Vagina (tissue), 2 donors: Measurements from ENCODE around the gene PDZD7.

ENCODE experiments used
- POLR2A ChIP-seq, 2 donors: fragments of 450-650 bp; IDR thresholded peaks; one replicate each; pipeline ENCODE4 v1.6.1; 2017; ENCODE audit warnings: antibody characterized with exemption in 2 of 2, mild to moderate bottlenecking in 2 of 2, moderate library complexity in 2 of 2
- POLR2AphosphoS5 ChIP-seq, 2 donors: sonication (generic); formaldehyde crosslinking; IDR thresholded peaks; one replicate each; pipeline ENCODE4 v1.9.0; 2017; ENCODE audit warnings: antibody characterized with exemption in 2 of 2, mild to moderate bottlenecking in 2 of 2, low read depth in 1 of 2; ENCODE audit not compliant: insufficient read depth in 1 of 2
- TF ChIP-seq, protein P1 (sequence below), 3 experiments: fragments of 450-650 bp in 2 of 3; fragments of 200-600 bp in 1 of 3; sonication (generic) in 1 of 3; IDR thresholded peaks; one replicate each; pipeline ENCODE4 v1.5.1; 2017 to 2019; ENCODE audit warnings: antibody characterized with exemption in 3 of 3, mild to moderate bottlenecking in 2 of 3, moderate library complexity in 2 of 3

DNA sequence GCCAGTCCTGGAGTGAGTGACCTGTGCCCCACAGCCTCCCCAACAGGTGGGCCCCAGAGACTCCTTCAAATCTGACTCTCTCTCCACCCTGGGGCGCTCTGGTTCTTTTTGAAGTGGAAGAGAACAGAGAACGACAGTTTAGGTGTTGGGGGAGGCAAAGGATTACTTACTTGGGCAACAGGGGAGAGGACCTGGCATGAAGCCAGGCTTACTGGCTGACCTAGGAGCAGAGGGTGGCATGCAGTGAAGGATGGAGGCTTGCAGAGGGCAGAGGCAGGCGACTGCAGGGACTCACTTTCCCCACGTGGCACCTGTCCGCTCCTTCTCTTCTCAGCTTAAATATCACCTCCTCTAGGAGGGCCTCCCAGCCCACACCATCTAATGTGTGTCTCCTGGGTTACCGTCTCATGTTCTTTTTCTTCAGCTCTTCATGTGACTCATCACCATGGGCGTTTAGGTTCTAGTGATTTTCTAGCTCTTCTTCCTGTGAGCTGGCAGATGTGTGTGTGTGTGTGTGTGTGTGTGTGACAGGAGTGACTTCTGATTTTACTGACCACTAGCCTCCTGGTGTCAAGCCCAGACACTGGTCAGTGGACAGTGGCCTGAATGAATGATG is 15.9 kb downstream of the PDZD7 start:
- TF ChIP-seq, protein P1, sequence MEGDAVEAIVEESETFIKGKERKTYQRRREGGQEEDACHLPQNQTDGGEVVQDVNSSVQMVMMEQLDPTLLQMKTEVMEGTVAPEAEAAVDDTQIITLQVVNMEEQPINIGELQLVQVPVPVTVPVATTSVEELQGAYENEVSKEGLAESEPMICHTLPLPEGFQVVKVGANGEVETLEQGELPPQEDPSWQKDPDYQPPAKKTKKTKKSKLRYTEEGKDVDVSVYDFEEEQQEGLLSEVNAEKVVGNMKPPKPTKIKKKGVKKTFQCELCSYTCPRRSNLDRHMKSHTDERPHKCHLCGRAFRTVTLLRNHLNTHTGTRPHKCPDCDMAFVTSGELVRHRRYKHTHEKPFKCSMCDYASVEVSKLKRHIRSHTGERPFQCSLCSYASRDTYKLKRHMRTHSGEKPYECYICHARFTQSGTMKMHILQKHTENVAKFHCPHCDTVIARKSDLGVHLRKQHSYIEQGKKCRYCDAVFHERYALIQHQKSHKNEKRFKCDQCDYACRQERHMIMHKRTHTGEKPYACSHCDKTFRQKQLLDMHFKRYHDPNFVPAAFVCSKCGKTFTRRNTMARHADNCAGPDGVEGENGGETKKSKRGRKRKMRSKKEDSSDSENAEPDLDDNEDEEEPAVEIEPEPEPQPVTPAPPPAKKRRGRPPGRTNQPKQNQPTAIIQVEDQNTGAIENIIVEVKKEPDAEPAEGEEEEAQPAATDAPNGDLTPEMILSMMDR (IDR thresholded peaks at IDR 0.05), result no peak
- TF ChIP-seq POLR2A (IDR thresholded peaks at IDR 0.05) (no peak), POLR2AphosphoS5 (IDR thresholded peaks at IDR 0.05; ENCODE audit: insufficient read depth in 1 of 2, low read depth in 1 of 2) (no peak)
